ENCODE data around the gene SMAD3.

DNA sequence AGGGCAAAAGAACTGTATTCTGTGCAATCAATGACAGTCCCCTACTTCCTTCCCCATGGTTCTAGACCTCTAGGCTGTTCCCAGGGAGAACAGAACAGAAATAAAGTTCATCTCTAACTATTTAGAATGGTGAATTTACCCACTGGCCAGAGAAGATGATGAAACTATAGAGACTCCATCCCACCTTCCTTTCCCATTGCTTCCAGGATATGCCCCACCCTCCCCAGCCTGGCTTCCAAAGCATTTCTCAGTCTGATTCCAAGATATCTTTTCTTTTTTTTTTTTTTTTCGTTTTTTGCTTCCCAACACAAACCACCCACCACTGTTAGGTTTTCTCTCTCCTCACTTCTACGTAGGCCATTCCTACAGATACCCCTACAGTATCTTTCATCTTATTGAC lies 25.1 kb upstream of the SMAD3 start:
- TF ChIP-seq, protein P1, sequence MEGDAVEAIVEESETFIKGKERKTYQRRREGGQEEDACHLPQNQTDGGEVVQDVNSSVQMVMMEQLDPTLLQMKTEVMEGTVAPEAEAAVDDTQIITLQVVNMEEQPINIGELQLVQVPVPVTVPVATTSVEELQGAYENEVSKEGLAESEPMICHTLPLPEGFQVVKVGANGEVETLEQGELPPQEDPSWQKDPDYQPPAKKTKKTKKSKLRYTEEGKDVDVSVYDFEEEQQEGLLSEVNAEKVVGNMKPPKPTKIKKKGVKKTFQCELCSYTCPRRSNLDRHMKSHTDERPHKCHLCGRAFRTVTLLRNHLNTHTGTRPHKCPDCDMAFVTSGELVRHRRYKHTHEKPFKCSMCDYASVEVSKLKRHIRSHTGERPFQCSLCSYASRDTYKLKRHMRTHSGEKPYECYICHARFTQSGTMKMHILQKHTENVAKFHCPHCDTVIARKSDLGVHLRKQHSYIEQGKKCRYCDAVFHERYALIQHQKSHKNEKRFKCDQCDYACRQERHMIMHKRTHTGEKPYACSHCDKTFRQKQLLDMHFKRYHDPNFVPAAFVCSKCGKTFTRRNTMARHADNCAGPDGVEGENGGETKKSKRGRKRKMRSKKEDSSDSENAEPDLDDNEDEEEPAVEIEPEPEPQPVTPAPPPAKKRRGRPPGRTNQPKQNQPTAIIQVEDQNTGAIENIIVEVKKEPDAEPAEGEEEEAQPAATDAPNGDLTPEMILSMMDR (conservative IDR thresholded peaks at IDR 0.05) = no peak
- TF ChIP-seq EZH2 (IDR thresholded peaks at IDR 0.05; ENCODE audit: low read depth) = no peak

All from PC-9 (cell line).